Stimulated activated CD8-positive, alpha-beta memory T cell treated with anti-CD3 and anti-CD28 coated beads, Interleukin-7, amount 100 ng/mL, for 1 hour (primary cell): ENCODE results near the gene DOHH.

ENCODE experiments used
- DNase-seq, 2 donors: peaks; one replicate each; pipeline ENCODE4 v3.0.0-alpha.2; 2020; ENCODE audit warnings: low read depth in 2 of 2

DOHH gene

DNA sequence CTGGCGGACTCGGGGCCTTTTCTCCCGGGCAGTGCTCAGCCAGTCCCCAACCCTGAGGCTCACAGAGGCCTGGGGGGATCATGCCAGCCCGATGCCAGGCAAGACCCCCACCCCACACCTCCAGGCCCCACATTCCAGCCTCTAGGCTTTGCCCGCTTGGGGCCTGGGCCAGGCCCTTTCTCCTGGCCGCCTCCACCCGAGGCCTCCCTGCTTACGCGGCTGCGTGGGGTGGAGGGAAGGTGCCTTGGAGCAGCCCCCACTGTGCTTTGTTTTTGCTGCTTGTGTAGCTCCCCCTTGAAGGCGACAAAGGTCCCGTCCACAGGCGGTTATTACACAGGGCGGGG, 58.5 kb downstream of the DOHH start:
- no peak for DNase-seq

DNA sequence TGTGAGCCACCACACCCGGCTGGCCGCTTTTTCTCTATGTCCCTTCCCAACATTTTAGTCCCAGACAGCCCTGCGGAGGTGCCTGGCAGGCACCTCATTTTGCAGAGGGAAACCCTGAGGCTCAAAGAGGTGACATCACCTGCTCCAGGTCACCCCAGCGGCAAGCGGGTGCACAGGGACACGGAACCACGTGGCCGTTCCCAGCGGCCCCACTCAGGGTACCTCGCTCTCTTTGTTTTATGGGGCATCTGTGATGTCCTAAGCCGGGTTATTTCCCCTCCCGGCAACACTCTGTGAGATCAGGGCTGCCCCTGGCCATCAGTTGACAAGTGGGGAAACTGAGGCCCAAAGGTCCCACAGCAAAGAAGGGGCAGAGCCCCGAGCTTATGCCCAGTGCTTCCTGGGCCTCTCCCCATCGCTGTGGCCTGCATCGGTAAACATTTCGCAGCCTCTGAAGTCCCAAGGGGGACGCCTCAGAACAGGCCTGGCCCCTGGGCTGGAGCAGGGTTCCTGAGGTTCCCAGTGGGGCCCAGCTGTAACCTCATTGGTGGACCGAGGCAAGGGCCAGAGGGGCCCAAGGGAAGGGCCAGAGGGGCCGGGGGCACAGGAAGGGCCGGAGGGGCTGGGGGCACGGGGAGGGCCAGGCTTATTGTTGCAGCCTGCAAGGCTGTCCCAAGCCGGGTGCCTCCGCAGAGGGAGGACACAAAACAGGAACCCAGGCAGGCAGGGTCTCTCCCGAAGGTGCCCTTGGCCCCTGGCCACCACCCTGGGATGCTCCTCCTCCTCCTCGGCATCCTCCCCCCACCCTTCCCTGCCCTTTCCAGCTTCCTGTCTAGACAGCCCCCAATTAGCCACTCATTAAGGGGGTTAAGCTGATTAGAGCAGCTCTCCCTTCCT, 59.1 kb downstream of the DOHH start:
- DNase-seq: no peak
